HepG2 (cell line): ENCODE results near the gene PIP4K2B. TPM values are rescaled to one million over a fixed set of nuclear protein-coding genes. Genes with fewer than 3 reads are reported as not detected.

Source experiments
- CHD4 ChIP-seq: fragments of 200-600 bp; sonication (generic); IDR thresholded peaks from 2 replicates; pipeline ENCODE4 v1.7.0; 2017; ENCODE audit warnings: mild to moderate bottlenecking, low read length, borderline replicate concordance
- DMTF1 ChIP-seq: sonication (generic); formaldehyde crosslinking; IDR thresholded peaks from 2 replicates; pipeline ENCODE4 v1.4.0; 2020; ENCODE audit warnings: mild to moderate bottlenecking, missing genetic modification reagents
- FOXJ3 ChIP-seq: sonication (generic); formaldehyde crosslinking; IDR thresholded peaks from 2 replicates; pipeline ENCODE4 v1.4.0; 2020; ENCODE audit warnings: missing genetic modification reagents, mild to moderate bottlenecking, borderline replicate concordance
- GABPB1 ChIP-seq: IDR thresholded peaks from 2 replicates; pipeline ENCODE4 v1.6.1; 2016; ENCODE audit warnings: mild to moderate bottlenecking, missing genetic modification reagents, moderate library complexity, missing compliant biosample characterization
- JUN ChIP-seq: sonication (generic); formaldehyde crosslinking; IDR thresholded peaks from 2 replicates; pipeline ENCODE4 v1.4.0; 2020; ENCODE audit warnings: mild to moderate bottlenecking, missing genetic modification reagents
- KLF15 ChIP-seq: sonication (generic); formaldehyde crosslinking; IDR thresholded peaks from 2 replicates; pipeline ENCODE4 v1.8.1; 2023; ENCODE audit warnings: borderline replicate concordance, mild to moderate bottlenecking, inconsistent platforms, missing genetic modification reagents, mixed read lengths
- MBD4 ChIP-seq: IDR thresholded peaks from 2 replicates; pipeline ENCODE4 v1.6.1; 2012; ENCODE audit warnings: low read length, inconsistent platforms, borderline replicate concordance
- NONO ChIP-seq, 2 experiments: fragments of 450-650 bp in 1 of 2; sonication (generic) in 1 of 2; formaldehyde crosslinking in 1 of 2; IDR thresholded peaks in 1 of 2; conservative IDR thresholded peaks in 1 of 2; 2 replicates each; pipeline versions ENCODE4 v1.6.1 to v1.8.0; 2017 to 2022; ENCODE audit warnings: mild to moderate bottlenecking in 1 of 2, missing genetic modification reagents in 1 of 2, moderate library complexity in 1 of 2
- PAWR ChIP-seq: sonication (generic); formaldehyde crosslinking; IDR thresholded peaks from 2 replicates; pipeline ENCODE4 v1.4.0; 2020; ENCODE audit warnings: missing genetic modification reagents, mild to moderate bottlenecking, borderline replicate concordance
- PHF8 ChIP-seq: sonication (generic); formaldehyde crosslinking; IDR thresholded peaks from 2 replicates; pipeline ENCODE4 v1.5.0; 2020; ENCODE audit warnings: missing genetic modification reagents
- SRY ChIP-seq: sonication (generic); formaldehyde crosslinking; IDR thresholded peaks from 2 replicates; pipeline ENCODE4 v1.8.0; 2022; ENCODE audit warnings: mild to moderate bottlenecking, missing genetic modification reagents
- TCF7 ChIP-seq: sonication (generic); IDR thresholded peaks from 2 replicates; pipeline ENCODE4 v1.6.1; 2016; ENCODE audit warnings: antibody characterized with exemption, low read depth
- ZBTB37 ChIP-seq: sonication (generic); formaldehyde crosslinking; IDR thresholded peaks from 2 replicates; pipeline ENCODE4 v1.4.0; 2020; ENCODE audit warnings: mild to moderate bottlenecking, missing genetic modification reagents
- ZBTB7B ChIP-seq: sonication (generic); formaldehyde crosslinking; IDR thresholded peaks from 2 replicates; pipeline ENCODE4 v1.4.0; 2020; ENCODE audit warnings: missing genetic modification reagents
- ZKSCAN5 ChIP-seq: sonication (generic); formaldehyde crosslinking; IDR thresholded peaks from 2 replicates; pipeline ENCODE4 v1.5.1; 2020; ENCODE audit warnings: mild to moderate bottlenecking, missing genetic modification reagents
- ZNF10 ChIP-seq: sonication (generic); formaldehyde crosslinking; IDR thresholded peaks from 2 replicates; pipeline ENCODE4 v1.4.0; 2020; ENCODE audit warnings: mild to moderate bottlenecking, low read depth, missing genetic modification reagents, borderline replicate concordance
- ZNF101 ChIP-seq: sonication (generic); formaldehyde crosslinking; IDR thresholded peaks from 2 replicates; pipeline ENCODE4 v1.4.0; 2020; ENCODE audit warnings: mild to moderate bottlenecking, low read depth, missing genetic modification reagents, borderline replicate concordance
- ZNF205 ChIP-seq: IDR thresholded peaks from 2 replicates; pipeline ENCODE4 v1.6.1; 2018; ENCODE audit warnings: missing biosample characterization, missing genetic modification reagents
- ZNF264 ChIP-seq: sonication (generic); formaldehyde crosslinking; IDR thresholded peaks from 2 replicates; pipeline ENCODE4 v1.4.0; 2020; ENCODE audit warnings: missing genetic modification reagents
- ZNF276 ChIP-seq: sonication (generic); formaldehyde crosslinking; IDR thresholded peaks from 2 replicates; pipeline ENCODE4 v1.4.0; 2020; ENCODE audit warnings: mild to moderate bottlenecking, low read depth, missing genetic modification reagents
- ZNF30 ChIP-seq: sonication (generic); formaldehyde crosslinking; IDR thresholded peaks from 2 replicates; pipeline ENCODE4 v1.5.0; 2020; ENCODE audit warnings: mild to moderate bottlenecking, missing genetic modification reagents
- ZNF331 ChIP-seq: sonication (generic); formaldehyde crosslinking; IDR thresholded peaks from 2 replicates; pipeline ENCODE4 v1.4.0; 2020; ENCODE audit warnings: missing genetic modification reagents
- ZNF564 ChIP-seq: sonication (generic); formaldehyde crosslinking; IDR thresholded peaks from 2 replicates; pipeline ENCODE4 v1.8.1; 2023; ENCODE audit warnings: mild to moderate bottlenecking, missing genetic modification reagents
- ZNF652 ChIP-seq: IDR thresholded peaks from 2 replicates; pipeline ENCODE4 v1.6.1; 2016; ENCODE audit warnings: low read depth, borderline replicate concordance
- ZNF773 ChIP-seq: sonication (generic); formaldehyde crosslinking; IDR thresholded peaks from 2 replicates; pipeline ENCODE4 v1.4.0; 2020; ENCODE audit warnings: missing genetic modification reagents, borderline replicate concordance
- polyA plus RNA-seq, 8 experiments: library from polyadenylated mRNA; depleted of rRNA in 3 of 8; stranded (reverse) in 7 of 8; unstranded in 1 of 8; fragments of >200 nt; fragmentation: Illumina TruSeq in 4 of 8; extraction: Trizol in 4 of 8; gene quantifications; 2 replicates each; pipeline versions ENCODE4 v1.2.1 to v1.2.3, GENCODE V29; 2011 to 2016; ENCODE audit warnings: low read depth in 4 of 8, missing spikeins in 1 of 8, mixed read lengths in 1 of 8; ENCODE audit not compliant: insufficient read depth in 1 of 8
- total RNA-seq, 5 experiments: library from RNA; depleted of rRNA; stranded (reverse); fragments of >200 nt; fragmentation: Illumina TruSeq; extraction: Trizol; gene quantifications; 2 replicates each; pipeline ENCODE4 v1.2.3, GENCODE V29; 2016; ENCODE audit warnings: low read depth in 1 of 5

Gene PIP4K2B
- total and polyA plus RNA-seq, 2 of the 13 experiments (the other 11 are each of a cell fraction or from before 2014, with no cell fraction given): 20.4 to 54.0 TPM

- no peak for TF ChIP-seq NONO (IDR thresholded peaks at IDR 0.05)
- TF ChIP-seq NONO (CRISPR knock-in tag; conservative IDR thresholded peaks at IDR 0.05): peak; percentile 88
- peak; percentile 19; the same call in 1 of the 2 replicates for TF ChIP-seq ZNF652 (CRISPR knock-in tag)
- TF ChIP-seq ZNF30 (CRISPR knock-in tag): no peak
- TF ChIP-seq TCF7: peak; percentile 34; the same call in 1 of the 2 replicates
- TF ChIP-seq ZNF205 (CRISPR knock-in tag): peak; percentile 69; the same call in 1 of the 2 replicates
- peak; percentile 76; the same call in 1 of the 2 replicates for TF ChIP-seq CHD4
- no peak for TF ChIP-seq DMTF1 (CRISPR knock-in tag)
- peak; percentile 99 for TF ChIP-seq ZBTB7B
- TF ChIP-seq ZNF276 (CRISPR knock-in tag): no peak
- no peak for TF ChIP-seq PAWR (CRISPR knock-in tag)
- no peak for TF ChIP-seq JUN
- no peak for TF ChIP-seq ZNF773 (CRISPR knock-in tag)
- no peak for TF ChIP-seq KLF15 (CRISPR knock-in tag)
- no peak for TF ChIP-seq ZNF564 (CRISPR knock-in tag)
- TF ChIP-seq ZBTB37 (CRISPR knock-in tag): no peak
- 0 out of 2 replicates have a peak, but pooled peaks have one; percentile 45 for TF ChIP-seq GABPB1 (CRISPR knock-in tag)
- TF ChIP-seq ZNF264 (CRISPR knock-in tag): peak; percentile 70
- TF ChIP-seq ZKSCAN5: no peak
- TF ChIP-seq SRY (CRISPR knock-in tag): no peak; the same call in 1 of the 2 replicates
- TF ChIP-seq ZNF331 (CRISPR knock-in tag): 0 out of 2 replicates have a peak, but pooled peaks have one; percentile 32
- TF ChIP-seq PHF8 (CRISPR knock-in tag): peak; percentile 30; the same call in 1 of the 2 replicates
- no peak for TF ChIP-seq MBD4
- peak; percentile 70; the same call in 1 of the 2 replicates for TF ChIP-seq FOXJ3 (CRISPR knock-in tag)
- no peak for TF ChIP-seq ZNF10
- TF ChIP-seq ZNF101 (CRISPR knock-in tag): no peak
These were observed 53.1 kb downstream of the PIP4K2B start (continued) for GRCh38 chr17:38746004-38746848.
